Stimulated activated CD4-positive, alpha-beta T cell treated with anti-CD3 and anti-CD28 coated beads, Interleukin-12 subunit alpha, Interleukin-12 subunit beta, amount 100 ng/mL, for 24 hours (primary cell): ENCODE results near the gene BMX.
A peak's percentile ranks its signal among the peaks of the same experiment; 100 is the strongest.

Source experiments
- DNase-seq, 2 experiments: peaks; one replicate each; pipeline ENCODE4 v3.0.0-alpha.2; 2020; ENCODE audit warnings: low read depth in 2 of 2

BMX gene

DNA sequence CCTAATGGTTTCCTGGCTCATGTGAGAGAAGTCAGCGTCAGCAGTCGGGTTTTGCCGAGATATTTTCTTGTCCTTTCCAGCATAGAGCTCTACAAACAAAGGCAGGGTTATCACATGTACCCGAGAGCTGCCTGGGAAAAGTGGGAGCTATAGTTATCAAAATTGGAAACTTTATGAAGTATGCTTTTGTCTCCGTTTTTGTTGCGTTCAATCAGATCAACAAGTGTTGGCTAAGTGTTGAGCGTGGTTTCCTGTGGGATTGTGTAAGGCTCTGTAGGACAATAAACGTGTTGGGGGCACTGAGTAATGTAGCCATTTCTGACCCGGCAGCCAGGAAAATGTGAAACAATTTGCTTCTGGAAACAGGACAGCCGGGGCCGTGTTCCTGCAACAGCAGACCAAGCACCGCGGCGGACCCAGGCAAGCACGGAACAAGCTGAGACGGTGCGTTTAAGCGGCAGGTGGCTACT lies at the start of gene BMX:
Gene BMX (plus strand): TSS at position 311 of the 470 bp plus-strand sequence. CDS start 7,547 bp downstream, outside the sequence.
- no peak for DNase-seq

- no peak for DNase-seq
These were observed 48.7 kb upstream of the BMX start for GRCh38 chrX:15451913-15452312.

DNA sequence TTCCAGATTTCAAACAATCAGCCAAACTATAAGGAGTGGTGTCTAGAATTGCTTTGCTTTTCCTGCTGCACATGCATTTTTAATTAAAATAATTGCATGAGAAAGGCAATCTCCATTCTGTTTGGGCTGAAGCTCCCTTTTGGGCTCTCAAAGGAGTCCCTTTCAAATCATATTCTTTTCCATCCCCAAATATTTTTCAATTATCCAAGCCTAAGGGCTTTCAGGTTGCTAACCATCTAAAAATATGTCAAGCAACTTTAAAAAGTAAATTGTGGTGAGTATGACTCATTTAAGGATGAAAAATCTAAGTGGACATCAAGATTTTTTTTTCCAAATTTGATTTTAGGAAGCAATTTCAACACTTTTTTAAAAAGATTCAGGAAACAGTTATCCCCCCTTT lies 35.9 kb upstream of the BMX start:
- DNase-seq = no peak

- DNase-seq = no peak
These were observed 35.3 kb upstream of the BMX start for GRCh38 chrX:15465347-15465746.

- DNase-seq = no peak
These were observed 34.5 kb upstream of the BMX start for GRCh38 chrX:15465896-15466651.

GRCh38 chrX:15468036-15468435 lies 32.6 kb upstream of the BMX start:
- no peak for DNase-seq

- DNase-seq = no peak
These were observed 31.0 kb upstream of the BMX start for GRCh38 chrX:15469613-15470012.

DNA sequence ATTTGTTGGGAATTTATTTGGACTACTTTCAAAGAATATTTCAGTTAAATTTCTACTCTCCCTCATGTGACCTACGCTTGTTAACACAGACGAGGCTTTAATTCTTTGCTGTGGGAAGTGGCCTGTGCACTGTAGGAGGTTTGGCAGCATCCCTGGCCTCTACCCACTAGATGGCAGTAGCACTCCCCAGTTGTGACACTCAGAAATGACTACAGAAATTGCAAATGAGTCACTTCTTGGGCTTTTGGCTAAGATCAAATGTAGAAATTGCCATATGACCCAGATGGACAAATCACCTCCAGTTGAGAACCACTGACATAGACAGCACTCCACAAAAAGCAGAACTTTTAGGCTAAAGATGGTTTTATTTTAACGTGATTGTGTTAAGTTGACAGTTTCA lies 29.6 kb upstream of the BMX start:
- peak in 1 of 2 experiments; percentile 36 for DNase-seq

GRCh38 chrX:15472531-15472930 lies 28.1 kb upstream of the BMX start:
- DNase-seq = no peak

GRCh38 chrX:15474028-15474427 lies 26.6 kb upstream of the BMX start:
- no peak for DNase-seq

DNA sequence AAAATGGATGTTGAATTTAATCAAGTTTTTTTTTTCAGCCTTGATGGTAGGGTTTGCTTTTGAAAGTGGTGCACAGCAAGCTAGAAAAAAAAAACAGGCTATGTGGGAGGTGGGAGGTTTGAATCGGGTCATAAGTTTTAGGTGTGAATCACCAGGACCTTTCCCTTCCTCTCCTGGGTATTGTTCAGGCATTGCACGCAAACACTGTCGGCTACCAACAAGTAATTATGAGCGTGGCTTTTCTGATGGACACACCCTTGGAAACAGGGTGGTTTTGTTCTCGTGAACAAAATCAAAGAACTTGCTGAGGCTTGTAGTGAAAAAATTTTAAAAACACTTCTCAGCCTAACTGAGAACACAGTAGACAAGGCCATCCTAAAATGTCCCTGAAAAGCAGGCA lies 25.6 kb upstream of the BMX start:
- DNase-seq = no peak

GRCh38 chrX:15475486-15475885 lies 25.1 kb upstream of the BMX start:
- DNase-seq = no peak

GRCh38 chrX:15483891-15484290 lies 16.7 kb upstream of the BMX start:
- DNase-seq = no peak

GRCh38 chrX:15492469-15492868 lies 8.1 kb upstream of the BMX start:
- no peak for DNase-seq

- DNase-seq = peak; percentile 7 to 56
These were observed 7.3 kb upstream of the BMX start, which contains the start of gene PIR for GRCh38 chrX:15493118-15493962. TSS of gene PIR (minus strand) at chrX:15493333. CDS start at chrX:15491257, 2,076 bp downstream.

DNA sequence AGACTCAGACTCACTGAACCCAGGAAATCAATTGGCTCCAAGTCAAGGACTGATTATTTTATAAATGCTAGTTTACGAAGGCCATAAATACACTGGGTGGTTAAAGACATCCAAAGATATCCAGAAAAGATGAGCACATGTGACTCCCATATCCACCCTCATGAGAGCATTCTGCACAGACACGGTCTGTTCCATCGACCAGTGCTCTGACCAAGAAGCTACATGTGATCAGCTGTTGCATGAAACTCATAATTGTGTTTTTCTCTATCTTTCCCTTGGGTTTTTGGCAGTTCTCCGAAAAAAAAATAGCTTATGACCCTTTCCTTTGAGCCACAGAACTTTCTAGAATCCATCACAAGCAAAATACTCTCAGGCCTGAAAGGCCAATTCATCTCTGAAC lies 4.8 kb upstream of the BMX start:
- no peak for DNase-seq

DNA sequence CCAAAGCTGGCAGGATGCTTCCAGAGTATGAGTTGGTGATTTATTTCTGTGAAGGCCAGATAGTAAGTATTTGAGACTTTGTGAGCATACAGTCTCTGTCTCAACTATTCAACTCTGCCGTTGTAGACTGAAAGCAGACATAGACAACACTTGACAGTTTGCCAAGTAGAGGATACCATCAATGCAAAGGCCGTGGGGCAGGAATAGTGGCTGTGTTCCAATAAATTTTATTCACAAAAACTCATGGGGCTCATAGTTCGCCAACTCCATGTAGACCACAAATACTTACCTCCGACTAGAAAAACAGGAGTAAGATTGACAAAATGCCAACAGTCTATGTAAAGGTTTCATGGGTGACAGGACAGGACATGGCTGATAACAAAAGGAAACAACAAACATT lies 3.8 kb upstream of the BMX start:
- DNase-seq = no peak

DNA sequence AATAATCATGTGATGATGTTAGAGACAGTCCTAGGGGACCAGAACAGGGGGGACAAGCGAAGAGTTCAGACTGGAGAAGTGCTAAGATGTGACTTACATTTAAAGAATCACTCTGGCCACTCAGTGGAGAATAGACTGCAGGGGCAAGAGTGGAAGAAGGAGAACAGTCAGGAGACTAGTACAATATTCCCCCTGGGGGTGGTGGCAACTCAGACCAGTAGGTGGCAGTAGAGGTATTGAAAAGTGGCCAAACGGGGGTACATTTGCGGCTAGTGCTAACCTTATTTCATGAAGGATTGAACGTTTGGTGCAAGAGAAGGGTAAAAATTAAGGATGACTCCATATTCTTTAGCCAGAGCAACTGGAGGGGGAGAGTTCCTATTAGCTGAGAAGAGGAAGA lies 2.7 kb upstream of the BMX start:
- DNase-seq = peak in 1 of 2 experiments; percentile 28

GRCh38 chrX:15498741-15499140 lies 1.9 kb upstream of the BMX start:
- no peak for DNase-seq

DNA sequence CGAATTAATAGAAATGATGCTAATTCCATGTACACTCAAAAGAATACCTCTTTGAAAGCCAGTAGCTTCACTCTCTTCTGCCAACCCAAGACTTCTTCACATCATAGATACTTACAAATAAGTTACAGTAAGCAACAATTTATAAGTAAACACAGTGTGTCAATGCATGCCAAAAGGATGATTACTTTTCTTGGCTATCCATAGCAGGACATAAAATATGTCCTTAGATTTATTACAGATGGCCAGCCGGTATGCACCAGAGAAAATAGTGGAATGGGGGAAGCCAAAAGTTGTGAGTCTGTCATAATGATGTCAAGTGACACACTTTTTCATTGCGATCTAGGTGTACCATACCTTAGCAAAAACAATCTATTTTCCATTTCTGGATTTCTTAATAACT lies 631 bp upstream of the BMX start:
- no peak for DNase-seq

- DNase-seq = no peak
These were observed 899 bp downstream of the BMX start for GRCh38 chrX:15501506-15501905.

DNA sequence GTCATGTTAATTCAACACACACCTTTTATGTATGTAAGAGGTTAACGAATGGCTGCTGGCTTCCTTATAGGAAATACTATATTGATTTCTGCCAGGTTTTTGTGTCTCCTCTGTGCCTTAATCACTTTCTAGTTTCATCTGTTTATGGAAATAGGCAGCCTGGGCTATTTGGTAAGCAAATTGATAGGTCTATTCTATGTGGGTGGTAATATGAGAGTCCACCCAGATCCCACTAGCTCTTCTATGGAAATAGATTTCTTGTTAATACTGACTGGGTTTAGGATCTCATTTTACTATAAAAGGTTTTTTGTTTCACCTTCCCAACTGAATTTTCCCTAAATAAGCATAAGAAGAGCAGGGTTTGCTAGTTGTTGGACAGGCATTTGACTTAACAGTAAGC lies 4.1 kb downstream of the BMX start:
- DNase-seq = no peak

- no peak for DNase-seq
These were observed 4.5 kb downstream of the BMX start for GRCh38 chrX:15505101-15505500.
